Astrocyte of the cerebellum (primary cell): ENCODE data around the gene GSKIP.

Experiments
- DNase-seq: peaks from one replicate; pipeline ENCODE4 v3.0.0-alpha.2; 2011; ENCODE audit warnings: low read depth
- H3K4me3 ChIP-seq: 2 replicates; pipeline ENCODE4 v1.5.1; 2011; ENCODE audit warnings: mild to moderate bottlenecking, low read depth, low read length, moderate library complexity
- CTCF ChIP-seq: IDR thresholded peaks from 2 replicates; pipeline ENCODE4 v1.5.1; 2012; ENCODE audit warnings: low read length, low read depth, moderate library complexity, mild to moderate bottlenecking; ENCODE audit errors: missing control alignments
- in situ Hi-C: cut with HindIII; loops from 2 replicates; pipeline ENCODE4 v1.10.0; 2017; ENCODE audit warnings: low sequenced_read_pairs

The GSKIP gene

GRCh38 chr14:96398432-96398831, 35.1 kb downstream of the GSKIP start:
- no peak for TF ChIP-seq CTCF
- in situ Hi-C loops, result no loop called here
- DNase-seq, result no peak
- H3K4me3 ChIP-seq, result no peak overlapping the region

- no peak for TF ChIP-seq CTCF
- no peak for DNase-seq
- in situ Hi-C loops, result no loop called here
These were observed 35.6 kb downstream of the GSKIP start for GRCh38 chr14:96398921-96399320.

GRCh38 chr14:96399405-96399804, 36.1 kb downstream of the GSKIP start:
- no peak for DNase-seq
- no peak overlapping the region for H3K4me3 ChIP-seq
- no peak for TF ChIP-seq CTCF
- in situ Hi-C loops, result no loop called here

More at GRCh38 chr14:96398921-96399320, 35.6 kb downstream of the GSKIP start:
- H3K4me3 ChIP-seq, result no peak overlapping the region

- no peak for DNase-seq
- TF ChIP-seq CTCF, result no peak
- in situ Hi-C loops, result no loop called here
- H3K4me3 ChIP-seq, result no peak overlapping the region
These were observed 37.2 kb downstream of the GSKIP start for GRCh38 chr14:96400495-96400894.

GRCh38 chr14:96403409-96403808, 40.1 kb downstream of the GSKIP start:
- DNase-seq, result no peak
- TF ChIP-seq CTCF, result no peak
- in situ Hi-C loops, result no loop called here
- no peak overlapping the region for H3K4me3 ChIP-seq

GRCh38 chr14:96405677-96406076, 42.4 kb downstream of the GSKIP start:
- no peak for TF ChIP-seq CTCF
- DNase-seq, result no peak
- in situ Hi-C loops, result no loop called here
- H3K4me3 ChIP-seq, result no peak overlapping the region
